Adipocyte (in vitro differentiated cells): ENCODE measurements around the gene FGGY.

Source experiments
- DNase-seq: peaks from one replicate; pipeline ENCODE4 v3.0.0-alpha.2; 2015; ENCODE audit warnings: low read depth
- H3K27me3 ChIP-seq: replicated peaks from 2 replicates; pipeline ENCODE4 v1.7.0; 2013; ENCODE audit warnings: mild to moderate bottlenecking, low read length, moderate library complexity; ENCODE audit not compliant: control insufficient read depth, insufficient read depth
- H3K36me3 ChIP-seq: 2 replicates; pipeline ENCODE4 v1.7.0; 2013; ENCODE audit warnings: low read length, mild to moderate bottlenecking, moderate library complexity; ENCODE audit not compliant: control insufficient read depth, insufficient read depth, severe bottlenecking
- H3K4me1 ChIP-seq: 2 replicates; pipeline ENCODE4 v1.7.0; 2013; ENCODE audit warnings: mild to moderate bottlenecking, low read length, moderate library complexity; ENCODE audit not compliant: control insufficient read depth, insufficient read depth
- H3K4me3 ChIP-seq: 2 replicates; pipeline ENCODE4 v1.7.0; 2013; ENCODE audit warnings: mild to moderate bottlenecking, low read length, moderate library complexity
- H3K9ac ChIP-seq: 2 replicates; pipeline ENCODE4 v1.7.0; 2013; ENCODE audit warnings: mild to moderate bottlenecking, low read length, moderate library complexity
- H3K9me3 ChIP-seq: 2 replicates; pipeline ENCODE4 v1.7.0; 2013; ENCODE audit warnings: mild to moderate bottlenecking, low read length, moderate library complexity; ENCODE audit not compliant: control insufficient read depth

The FGGY gene

DNA sequence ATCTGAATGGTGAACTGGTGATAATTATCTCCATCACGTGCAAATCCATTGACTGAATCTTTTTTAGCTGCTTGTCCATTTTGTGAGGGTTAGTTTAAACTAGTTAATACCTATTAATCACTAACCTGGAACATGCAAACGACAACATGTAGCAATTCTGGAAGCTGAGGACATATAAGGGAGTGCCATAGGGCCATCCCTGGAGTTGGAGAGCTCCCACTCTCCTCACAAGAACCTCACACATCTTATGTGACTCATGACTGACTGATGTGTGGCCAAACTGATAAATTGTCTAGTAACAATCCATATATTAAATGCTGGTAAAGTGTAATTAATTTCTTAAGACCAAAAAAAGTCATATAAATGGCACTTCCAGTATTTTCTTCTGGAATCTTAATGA is 454.9 kb downstream of the FGGY start:
- peaks cover 30% of the 10 kb centered on the region for H3K4me1 ChIP-seq
- no peak overlapping the region for H3K4me3 ChIP-seq
- no peak overlapping the region for H3K9ac ChIP-seq
- no peaks in the 10 kb centered on the region for H3K9me3 ChIP-seq
- DNase-seq = no peak
- no peaks in the 10 kb centered on the region for H3K36me3 ChIP-seq
- H3K27me3 ChIP-seq = no peaks in the 10 kb centered on the region

DNA sequence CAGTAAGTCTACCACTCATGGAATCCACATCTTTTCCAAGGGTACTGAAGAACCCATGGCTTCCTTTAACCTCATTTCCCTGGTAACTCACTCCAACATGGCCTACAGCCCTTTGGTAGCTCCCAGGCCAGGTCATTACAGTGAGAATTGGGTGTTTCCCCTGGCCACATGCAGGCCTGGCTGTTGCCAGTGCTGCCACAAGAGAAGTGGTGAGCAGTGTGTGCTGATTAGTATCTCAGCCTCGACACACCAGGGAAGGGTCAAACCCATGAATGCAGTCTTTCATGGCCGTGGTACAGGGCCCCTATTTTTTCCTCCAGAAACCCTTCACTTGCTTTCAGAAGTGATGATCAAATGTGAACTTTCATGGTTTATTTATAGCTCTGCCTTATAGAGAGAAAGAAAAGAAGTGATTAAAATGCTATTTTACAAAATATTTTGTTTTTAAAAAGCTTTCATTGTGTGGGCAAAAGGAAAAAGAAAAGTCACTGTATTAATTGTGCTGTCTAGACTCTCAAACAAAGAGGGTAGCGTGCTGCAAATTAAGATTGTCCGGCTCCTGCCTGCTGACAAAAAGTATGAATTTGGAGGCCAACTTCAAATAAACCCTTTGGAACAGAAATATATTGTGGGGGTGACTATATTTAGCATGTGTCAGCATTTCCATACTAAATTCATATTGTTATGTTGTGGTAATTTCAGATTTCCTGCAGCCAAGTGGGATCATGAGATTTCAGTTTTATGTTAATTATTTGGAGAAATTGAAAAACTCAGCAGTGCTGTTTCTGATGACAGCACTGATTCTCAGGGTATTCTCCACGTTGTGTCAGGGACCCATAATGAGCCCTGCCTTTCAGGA is 455.9 kb downstream of the FGGY start:
- Histone ChIP-seq H3K9ac (no peak overlapping the region), H3K4me3 (no peak overlapping the region), H3K4me1 (peaks cover 30% of the 10 kb centered on the region), H3K36me3 (no peaks in the 10 kb centered on the region), H3K27me3 (no peaks in the 10 kb centered on the region), H3K9me3 (no peaks in the 10 kb centered on the region)
- no peak for DNase-seq

DNA sequence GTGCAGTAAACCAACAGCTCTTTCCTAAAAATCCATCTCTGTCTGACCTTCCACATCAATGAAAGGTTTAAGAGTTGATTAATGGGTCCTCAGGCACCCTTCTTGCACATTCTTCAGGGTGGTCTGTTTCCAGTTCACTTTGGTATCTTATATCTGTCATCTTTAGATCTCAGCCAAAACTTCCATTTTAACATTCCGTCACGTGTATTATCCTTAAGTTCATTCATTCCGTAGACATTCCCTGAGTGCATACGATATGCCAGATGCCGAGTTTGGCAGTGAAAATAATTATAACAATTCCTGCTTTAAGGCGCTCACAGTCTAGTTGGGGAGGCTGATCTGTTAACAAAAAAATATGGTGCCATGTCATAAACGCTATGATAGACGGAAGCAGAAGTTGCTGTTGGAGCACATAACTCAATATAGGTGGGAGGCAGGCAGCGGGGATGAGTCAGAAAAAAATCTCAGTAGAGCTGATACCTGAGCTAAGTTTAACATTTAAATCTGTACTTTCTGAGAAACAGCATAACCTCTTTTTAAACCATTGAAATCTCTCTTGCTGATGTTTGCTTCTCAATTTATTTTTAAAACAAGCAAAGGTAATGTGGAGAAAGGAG is 458.3 kb downstream of the FGGY start:
- no peaks in the 10 kb centered on the region for H3K9me3 ChIP-seq
- DNase-seq = no peak
- peaks cover 36% of the 10 kb centered on the region for H3K4me1 ChIP-seq
- no peak overlapping the region for H3K9ac ChIP-seq
- H3K36me3 ChIP-seq = no peaks in the 10 kb centered on the region
- no peaks in the 10 kb centered on the region for H3K27me3 ChIP-seq
- H3K4me3 ChIP-seq = no peak overlapping the region

DNA sequence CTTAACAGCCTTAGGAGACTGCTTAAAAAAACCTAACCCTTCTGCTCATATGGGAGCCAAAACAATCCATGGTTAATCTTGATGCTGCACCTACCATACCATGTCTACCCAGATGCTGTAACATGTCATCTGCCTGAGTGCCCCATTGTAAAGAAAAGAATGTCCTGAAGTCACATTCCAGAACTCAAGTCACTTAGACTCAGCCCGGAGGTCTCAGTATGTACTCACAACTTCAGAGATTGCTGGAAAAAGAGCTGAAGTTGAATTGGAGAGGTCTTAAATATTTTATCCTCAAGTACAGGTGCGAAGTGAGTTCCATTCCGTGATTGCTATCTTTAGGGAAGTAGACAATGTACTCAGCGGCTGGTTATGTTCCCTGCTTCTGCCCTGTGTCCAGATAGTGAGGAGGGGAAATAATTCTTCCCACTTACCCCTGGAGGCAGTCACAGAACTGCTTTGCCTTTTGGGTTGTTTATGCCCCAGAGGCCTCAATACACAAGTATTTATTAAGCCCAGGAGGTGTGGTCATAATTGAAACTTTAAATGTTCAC is 460.4 kb downstream of the FGGY start:
- no peak overlapping the region for H3K4me3 ChIP-seq
- H3K27me3 ChIP-seq = no peaks in the 10 kb centered on the region
- no peaks in the 10 kb centered on the region for H3K36me3 ChIP-seq
- H3K9ac ChIP-seq = no peak overlapping the region
- H3K4me1 ChIP-seq = peaks cover 27% of the 10 kb centered on the region
- H3K9me3 ChIP-seq = no peaks in the 10 kb centered on the region
- DNase-seq = no peak

DNA sequence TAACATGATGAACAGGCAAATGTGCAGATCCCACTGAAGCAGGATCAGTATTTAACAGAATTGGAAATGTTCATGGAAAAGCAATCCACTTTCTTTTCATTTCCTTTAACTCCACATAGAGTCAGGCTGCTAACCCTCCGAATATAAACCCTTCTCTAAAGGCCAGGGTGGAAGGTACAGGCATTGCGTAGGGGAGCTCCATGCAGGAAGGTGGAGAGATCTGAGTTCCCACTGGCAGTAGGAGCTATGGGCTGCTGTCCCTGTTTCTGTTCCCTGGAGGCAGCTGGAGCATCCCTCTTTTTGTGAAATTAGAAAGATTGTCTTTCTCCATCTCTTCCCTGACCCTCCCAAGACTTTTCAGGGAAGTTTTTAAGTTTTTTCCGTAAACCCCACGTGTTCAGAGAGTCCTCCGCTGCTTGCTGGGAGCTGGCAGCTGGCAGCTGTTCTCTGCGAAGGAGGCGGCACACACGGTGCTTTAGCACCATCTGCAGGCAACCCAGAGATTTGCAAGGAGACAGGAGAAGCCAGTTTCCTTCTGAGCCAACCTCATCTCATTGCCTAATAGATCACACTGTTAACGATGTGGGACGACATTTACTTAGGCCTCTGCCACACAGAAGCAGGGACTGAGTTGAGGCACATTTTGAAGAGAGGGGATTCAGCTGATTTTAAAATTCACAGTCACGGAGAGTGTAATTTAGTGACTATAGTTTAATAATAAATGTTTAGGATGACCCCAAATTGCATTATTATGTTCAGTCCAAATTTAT is 462.4 kb downstream of the FGGY start:
- Histone ChIP-seq H3K4me1 (peaks cover 20% of the 10 kb centered on the region), H3K9me3 (no peaks in the 10 kb centered on the region), H3K36me3 (no peaks in the 10 kb centered on the region), H3K27me3 (no peaks in the 10 kb centered on the region), H3K4me3 (peak overlapping the region; percentile 62), H3K9ac (peak overlapping the region; percentile 79)
- peak; percentile 92 for DNase-seq

DNA sequence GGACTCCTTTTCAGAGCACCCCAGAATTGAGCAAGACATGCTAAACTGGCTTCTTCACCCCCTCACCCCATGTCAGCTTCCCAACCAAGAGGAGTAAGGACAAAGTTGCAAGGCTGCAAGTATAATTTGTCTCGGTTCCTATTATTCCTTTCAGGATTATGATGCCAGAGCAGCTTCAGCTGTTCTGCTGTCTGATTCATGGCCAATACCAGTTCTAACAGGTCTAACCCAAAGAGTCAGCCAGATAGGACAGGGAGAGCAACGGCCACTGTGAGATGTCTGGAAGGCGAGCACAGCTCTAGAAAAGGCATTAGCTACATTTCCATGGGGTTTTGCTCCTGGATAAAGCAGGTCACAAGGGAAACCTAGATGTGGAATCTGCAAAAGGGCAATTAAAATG is 464.5 kb downstream of the FGGY start:
- no peak for DNase-seq
- H3K27me3 ChIP-seq = no peaks in the 10 kb centered on the region
- no peaks in the 10 kb centered on the region for H3K36me3 ChIP-seq
- no peaks in the 10 kb centered on the region for H3K9me3 ChIP-seq
- H3K4me1 ChIP-seq = peaks cover 20% of the 10 kb centered on the region
- no peak overlapping the region for H3K4me3 ChIP-seq
- H3K9ac ChIP-seq = no peak overlapping the region

DNA sequence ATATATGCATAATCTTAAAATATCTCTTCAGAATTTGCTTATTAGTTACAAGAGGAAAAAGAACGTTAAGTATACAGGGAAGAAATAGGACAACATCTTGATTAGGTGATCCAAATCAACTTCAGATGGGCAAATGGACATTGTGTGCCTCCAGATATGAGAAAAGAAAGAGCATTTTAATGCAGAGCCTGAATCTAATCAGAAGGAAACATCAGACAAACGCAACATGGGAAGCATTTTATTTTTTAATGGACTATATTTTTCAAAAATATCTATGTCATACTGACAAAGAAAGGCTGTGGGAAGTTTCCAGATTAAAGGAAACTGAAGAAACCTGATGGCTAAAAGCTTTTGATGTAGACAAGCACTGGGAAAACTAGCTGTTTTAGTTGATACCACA is 466.5 kb downstream of the FGGY start:
- no peaks in the 10 kb centered on the region for H3K36me3 ChIP-seq
- no peaks in the 10 kb centered on the region for H3K9me3 ChIP-seq
- no peak overlapping the region for H3K4me3 ChIP-seq
- H3K27me3 ChIP-seq = no peaks in the 10 kb centered on the region
- H3K4me1 ChIP-seq = peaks cover 20% of the 10 kb centered on the region
- DNase-seq = no peak
- no peak overlapping the region for H3K9ac ChIP-seq

DNA sequence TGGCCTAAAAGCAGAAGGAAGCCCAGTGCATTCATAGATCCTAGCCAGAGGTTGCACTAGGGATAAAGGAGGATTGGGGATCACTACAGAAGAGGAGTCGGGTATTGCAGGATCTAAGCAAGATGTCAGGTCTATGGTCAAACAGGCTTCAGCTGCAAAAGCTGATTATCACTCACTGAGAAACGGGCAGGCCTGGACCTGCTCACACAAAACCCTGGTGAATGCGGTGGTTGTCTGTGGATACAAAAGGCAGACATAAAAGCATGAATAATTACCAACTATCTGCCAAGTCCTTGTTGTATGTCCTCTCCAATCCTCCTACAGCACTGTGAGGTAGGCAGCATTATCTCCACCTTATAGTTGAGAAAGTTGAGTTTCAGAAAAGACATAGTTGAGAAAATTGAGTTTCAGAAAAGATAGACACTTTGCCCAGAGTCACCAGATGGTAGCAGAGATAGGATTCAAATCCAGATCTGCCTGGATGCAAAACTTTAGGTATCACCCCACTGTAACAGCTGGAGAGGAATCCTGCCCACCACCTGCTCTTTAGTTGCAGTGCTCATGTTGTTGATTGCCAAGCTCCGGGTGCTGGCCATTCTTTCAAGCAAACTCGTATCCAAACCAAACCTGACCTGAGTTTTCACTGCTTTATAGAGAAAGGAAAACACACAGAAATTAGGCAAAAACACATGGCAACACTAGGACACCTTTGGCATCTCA is 468.3 kb downstream of the FGGY start:
- Histone ChIP-seq H3K27me3 (no peaks in the 10 kb centered on the region), H3K9ac (no peak overlapping the region), H3K4me1 (peaks cover 6% of the 10 kb centered on the region), H3K4me3 (no peak overlapping the region), H3K36me3 (no peaks in the 10 kb centered on the region), H3K9me3 (no peaks in the 10 kb centered on the region)
- no peak for DNase-seq

DNA sequence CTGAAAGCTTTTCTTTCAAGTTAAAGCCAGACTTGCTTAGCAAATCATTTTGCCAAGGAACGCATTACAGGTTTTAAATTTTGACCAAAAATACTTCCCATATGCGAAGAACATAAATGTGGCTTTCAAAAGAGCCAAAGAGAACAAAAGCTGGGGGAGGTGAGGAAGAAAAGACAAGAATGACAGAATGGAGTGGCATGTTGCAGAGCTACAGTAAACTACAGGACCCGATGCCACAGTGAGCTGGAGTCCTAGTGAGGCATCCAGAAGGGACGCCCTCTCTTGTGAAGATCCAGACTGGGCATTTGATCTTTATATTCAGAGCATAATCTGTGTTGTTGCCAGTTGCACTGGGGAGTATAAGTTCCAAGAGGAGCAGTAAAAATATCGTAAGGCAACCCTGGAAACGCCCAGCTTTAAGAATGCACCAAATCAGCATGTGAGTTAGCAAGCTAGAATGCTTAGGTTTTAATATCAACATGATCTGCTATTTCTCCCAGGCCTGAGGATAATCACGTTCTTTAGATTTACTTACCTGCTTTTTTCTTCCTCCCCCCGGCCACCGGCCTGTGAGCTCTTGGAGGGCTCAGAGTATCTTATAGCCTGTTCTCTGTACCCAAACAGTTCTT is 469.4 kb downstream of the FGGY start:
- Histone ChIP-seq H3K9ac (no peak overlapping the region), H3K9me3 (no peaks in the 10 kb centered on the region), H3K4me3 (no peak overlapping the region), H3K36me3 (no peaks in the 10 kb centered on the region), H3K4me1 (peaks cover 5% of the 10 kb centered on the region), H3K27me3 (no peaks in the 10 kb centered on the region)
- DNase-seq = peak; percentile 26

DNA sequence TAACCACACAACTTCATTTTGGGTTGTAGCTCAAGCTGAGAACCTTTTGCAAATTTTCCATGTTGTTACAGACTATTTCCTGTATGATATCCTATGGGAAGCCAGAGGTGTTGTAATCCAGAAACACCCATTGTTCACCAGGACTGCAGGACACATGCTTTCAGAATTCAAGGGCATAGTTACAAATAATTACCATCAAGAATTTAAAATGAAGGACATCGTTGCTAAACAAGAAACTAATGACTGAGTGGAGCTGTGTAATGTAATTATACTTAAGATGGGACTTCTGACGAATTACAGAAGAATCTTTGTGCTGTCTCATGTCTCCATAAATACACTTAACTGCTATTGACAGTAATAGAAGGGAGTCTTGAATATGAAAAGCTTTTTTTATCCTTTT is 470.2 kb downstream of the FGGY start:
- no peak overlapping the region for H3K4me3 ChIP-seq
- H3K9ac ChIP-seq = no peak overlapping the region
- no peaks in the 10 kb centered on the region for H3K27me3 ChIP-seq
- H3K36me3 ChIP-seq = no peaks in the 10 kb centered on the region
- peak; percentile 42 for DNase-seq
- H3K9me3 ChIP-seq = no peaks in the 10 kb centered on the region
- no peaks in the 10 kb centered on the region for H3K4me1 ChIP-seq
